Psoas muscle (tissue), 8 donors: ENCODE measurements around the gene CHST11. TPM values are rescaled to one million over a fixed set of nuclear protein-coding genes. Genes with fewer than 3 reads are reported as not detected.

ENCODE experiments used
- ATAC-seq, 4 donors: fragments of 200-7000 bp; cut with Tn5 transposase; one replicate each; pipeline ENCODE4 v1.9.1; 2020; ENCODE audit warnings: moderate library complexity in 3 of 4, mild to moderate bottlenecking in 2 of 4
- DNase-seq, 2 donors: peaks; one replicate each; pipeline ENCODE4 v3.0.0-alpha.2; 2020
- H3K27ac ChIP-seq: fragments of 200-600 bp; one replicate; pipeline ENCODE4 v1.8.0; 2022
- H3K27me3 ChIP-seq, 3 donors: fragments of 200-600 bp in 1 of 3; one replicate each; pipeline versions ENCODE4 v1.6.1 to v1.8.0; 2013 to 2022; ENCODE audit warnings: low read length in 2 of 3, mild to moderate bottlenecking in 2 of 3, moderate library complexity in 1 of 3; ENCODE audit not compliant: insufficient read depth in 3 of 3
- H3K36me3 ChIP-seq, 2 donors: fragments of 200-600 bp in 1 of 2; one replicate each; pipeline versions ENCODE4 v1.6.1 to v1.8.0; 2013 to 2022; ENCODE audit warnings: low read depth in 1 of 2, mild to moderate bottlenecking in 1 of 2, moderate library complexity in 1 of 2; ENCODE audit not compliant: insufficient read depth in 1 of 2
- H3K4me1 ChIP-seq: fragments of 200-600 bp; one replicate; pipeline ENCODE4 v1.8.0; 2022
- H3K4me3 ChIP-seq: fragments of 200-600 bp; one replicate; pipeline ENCODE4 v1.8.0; 2022; ENCODE audit warnings: mild to moderate bottlenecking
- H3K9me3 ChIP-seq: fragments of 200-600 bp; one replicate; pipeline ENCODE4 v1.8.0; 2022
- CTCF ChIP-seq: fragments of 200-600 bp; IDR thresholded peaks from one replicate; pipeline ENCODE4 v1.8.0; 2022; ENCODE audit warnings: antibody characterized with exemption
- WGBS, 3 donors: extraction: QIAGEN DNeasy Blood & Tissue Kit; methylation state at CpG; one replicate each; pipeline versions ENCODE4 v1.1.6 to v1.1.7; 2013; 5-methylcytosine and 5-hydroxymethylcytosine counted together
- intact Hi-C, 2 donors: fragments of 100-400 bp; cut with DNase I; formaldehyde crosslinking; loops; one replicate each; pipeline versions ENCODE4 v1.11.0 to v1.14.2; 2022
- polyA plus RNA-seq, 3 donors: library from polyadenylated mRNA; stranded (reverse); fragments of 200-250 nt; gene quantifications; one replicate each; pipeline ENCODE4 v1.2.3, GENCODE V29; 2013
- total RNA-seq, 4 donors: library from RNA; stranded (reverse); fragmentation: NEBNext Ultra II Directional in 2 of 4; extraction: Animal tissue kit (Norgen Biotek cat#: 25700) in 2 of 4; gene quantifications; one replicate each; pipeline versions ENCODE4 v1.2.1 to v1.2.4, GENCODE V29; 2021 to 2023
- donor health status: healthy with polysubstance abuse.
- donor health status: DM: no; HTN: no; CAD: no; lungs with moderate emphysema.
- donor health status: Bipolar disorder and iron deficiency.
- donor health status: healthy.
- donor health status: DM: yes; HTN: yes; CAD: no.
- donor health status: DM: no; HTN: no; CAD: no.
- donor health status: DM: no; HTN: no; CAD: no.
- donor health status: DM: yes; HTN: yes; CAD: no.

The CHST11 gene
- total and polyA plus RNA-seq, 7 donors, result 0.52 to 1.6 (median 1.0) TPM

- WGBS, 3 donors, result 64 to 74% (median 69%) methylated on average over 6 of the region's 6 CpGs
- intact Hi-C loops, result no loop called here
- Histone ChIP-seq H3K9me3 (no peaks in the 10 kb centered on the region), H3K36me3 (no peaks in the 10 kb centered on the region), H3K27ac (no peak overlapping the region), H3K4me3 (no peak overlapping the region), H3K27me3 (no peaks in the 10 kb centered on the region), H3K4me1 (no peaks in the 10 kb centered on the region)
- DNase-seq (no peak), ATAC-seq (no peak)
- TF ChIP-seq CTCF, result no peak
Measured at GRCh38 chr12:104740668-104741067, 283.9 kb downstream of the CHST11 start.

GRCh38 chr12:104741077-104741476 lies 284.3 kb downstream of the CHST11 start:
- no peak overlapping the region for H3K4me3 ChIP-seq
- H3K27me3 ChIP-seq, result no peaks in the 10 kb centered on the region
- intact Hi-C loops, result no loop called here
- WGBS, 3 donors, result 84 to 88% (median 87%) methylated on average over 5 of the region's 5 CpGs
- H3K27ac ChIP-seq, result no peak overlapping the region
- no peaks in the 10 kb centered on the region for H3K4me1 ChIP-seq
- DNase-seq, result no peak
- no peaks in the 10 kb centered on the region for H3K9me3 ChIP-seq
- no peaks in the 10 kb centered on the region for H3K36me3 ChIP-seq
- no peak for TF ChIP-seq CTCF
- ATAC-seq, result no peak

GRCh38 chr12:104741497-104742367 lies 285.0 kb downstream of the CHST11 start:
- Histone ChIP-seq H3K27me3 (no peaks in the 10 kb centered on the region), H3K9me3 (no peaks in the 10 kb centered on the region), H3K4me3 (no peak overlapping the region), H3K4me1 (no peaks in the 10 kb centered on the region), H3K36me3 (no peaks in the 10 kb centered on the region), H3K27ac (no peak overlapping the region)
- 81 to 84% (median 82%) methylated on average over 15 of the region's 15 CpGs for WGBS, 3 donors
- ATAC-seq (no peak), DNase-seq (no peak)
- intact Hi-C loops, result no loop called here
- TF ChIP-seq CTCF, result no peak

GRCh38 chr12:104742551-104743201 lies 285.9 kb downstream of the CHST11 start:
- H3K36me3 ChIP-seq, result no peaks in the 10 kb centered on the region
- WGBS, 3 donors, result 16 to 19% (median 17%) methylated on average over 16 of the region's 16 CpGs
- no peaks in the 10 kb centered on the region for H3K27me3 ChIP-seq
- H3K4me1 ChIP-seq, result no peaks in the 10 kb centered on the region
- no peak for DNase-seq
- no peak overlapping the region for H3K27ac ChIP-seq
- no peak overlapping the region for H3K4me3 ChIP-seq
- no peak for TF ChIP-seq CTCF
- no peaks in the 10 kb centered on the region for H3K9me3 ChIP-seq
- ATAC-seq, result peak in 2 of 4 donors; percentile 33 to 42
- intact Hi-C loops, result no loop called here
